Keratinocyte (primary cell): ENCODE results near the gene CLCN4. TPM values are rescaled to one million over a fixed set of nuclear protein-coding genes. Genes with fewer than 3 reads are reported as not detected.
A peak's percentile ranks its signal among the peaks of the same experiment; 100 is the strongest.

Source experiments
- DNase-seq: peaks from one replicate; pipeline ENCODE4 v3.0.0-alpha.2; 2011; ENCODE audit warnings: low read depth, missing footprints, low spot score
- FAIRE-seq: peaks from 2 replicates; lab custom pipeline; 2011; peaks lifted over from hg19 to GRCh38; lab: Jason Lieb, UNC
- H2AFZ ChIP-seq: 2 replicates; pipeline ENCODE4 v1.6.0; 2012; ENCODE audit warnings: low read length, control low read depth, inconsistent platforms; ENCODE audit not compliant: control insufficient read depth
- H3K27ac ChIP-seq: 2 replicates; pipeline ENCODE4 v1.5.1; 2011; ENCODE audit warnings: low read length; ENCODE audit not compliant: control insufficient read depth, insufficient read depth
- H3K27me3 ChIP-seq: 3 replicates; pipeline ENCODE4 v1.6.0; 2011; ENCODE audit warnings: low read length; ENCODE audit not compliant: control insufficient read depth, insufficient read depth; ENCODE audit errors: extremely low read depth
- H3K36me3 ChIP-seq, 2 experiments: 2 replicates in 1 of 2; 3 replicates in 1 of 2; pipeline ENCODE4 v1.5.1; 2011; ENCODE audit warnings: low read length in 2 of 2, mild to moderate bottlenecking in 1 of 2; ENCODE audit not compliant: control insufficient read depth in 2 of 2, insufficient read depth in 2 of 2; ENCODE audit errors: extremely low read depth in 1 of 2
- H3K4me1 ChIP-seq: 3 replicates; pipeline ENCODE4 v1.5.1; 2011; ENCODE audit warnings: low read length; ENCODE audit not compliant: control insufficient read depth, insufficient read depth; ENCODE audit errors: extremely low read depth
- H3K4me2 ChIP-seq: 3 replicates; pipeline ENCODE4 v1.6.0; 2011; ENCODE audit warnings: low read depth, low read length; ENCODE audit not compliant: control insufficient read depth, insufficient read depth; ENCODE audit errors: extremely low read depth
- H3K4me3 ChIP-seq, 3 experiments: fragments of 200-600 bp in 1 of 3; sonication (generic) in 1 of 3; 2 replicates in 2 of 3; 3 replicates in 1 of 3; pipeline ENCODE4 v1.5.1; 2011 to 2016; ENCODE audit warnings: low read length in 3 of 3, mild to moderate bottlenecking in 3 of 3, control low read depth in 2 of 3, inconsistent platforms in 1 of 3, low read depth in 1 of 3, mixed read lengths in 1 of 3, mixed run types in 1 of 3, moderate library complexity in 1 of 3; ENCODE audit not compliant: control insufficient read depth in 2 of 3, insufficient read depth in 2 of 3; ENCODE audit errors: extremely low read depth in 1 of 3
- H3K79me2 ChIP-seq: 2 replicates; pipeline ENCODE4 v1.6.0; 2012; ENCODE audit warnings: low read length; ENCODE audit not compliant: control insufficient read depth, insufficient read depth
- H3K9ac ChIP-seq: 3 replicates; pipeline ENCODE4 v1.6.0; 2011; ENCODE audit warnings: low read length; ENCODE audit not compliant: control insufficient read depth, insufficient read depth; ENCODE audit errors: extremely low read depth
- H3K9me1 ChIP-seq: 3 replicates; pipeline ENCODE4 v1.6.0; 2011; ENCODE audit warnings: low read length; ENCODE audit not compliant: control insufficient read depth, insufficient read depth; ENCODE audit errors: extremely low read depth
- H3K9me3 ChIP-seq: 2 replicates; pipeline ENCODE4 v1.5.1; 2012; ENCODE audit warnings: low read depth, low read length; ENCODE audit not compliant: control insufficient read depth
- H4K20me1 ChIP-seq: 3 replicates; pipeline ENCODE4 v1.6.0; 2011; ENCODE audit warnings: low read length; ENCODE audit not compliant: control insufficient read depth, insufficient read depth; ENCODE audit errors: extremely low read depth
- CTCF ChIP-seq, 3 experiments: IDR thresholded peaks in 1 of 3; conservative IDR thresholded peaks in 1 of 3; optimal IDR thresholded peaks in 1 of 3; 2 replicates in 2 of 3; 3 replicates in 1 of 3; pipeline versions ENCODE3 to v1.5.1; 2011; ENCODE audit warnings: low read length in 3 of 3, mild to moderate bottlenecking in 3 of 3, moderate library complexity in 2 of 3, control low read depth in 1 of 3, inconsistent platforms in 1 of 3; ENCODE audit not compliant: insufficient read depth in 2 of 3; ENCODE audit errors: extremely low read depth in 1 of 3
- EZH2 ChIP-seq: IDR thresholded peaks from one replicate; pipeline ENCODE4 v1.6.1; 2012; ENCODE audit warnings: inconsistent platforms, mild to moderate bottlenecking, low read length, moderate library complexity
- dilution Hi-C: fragments of 300-500 bp; cut with MboI; formaldehyde crosslinking; loops from one replicate; pipeline ENCODE4 v1.7.0; 2020; ENCODE audit warnings: low sequenced_read_pairs; ENCODE audit not compliant: extremely low pct_ligation_motif_present
- polyA minus RNA-seq, 3 experiments: library from RNA; depleted of rRNA, polyadenylated mRNA; stranded (reverse); fragments of >200 nt; gene quantifications; 1 replicate in 1 of 3; 2 replicates in 1 of 3; 3 replicates in 1 of 3; pipeline ENCODE4 v1.2.3, GENCODE V29; 2011
- polyA plus RNA-seq, 5 experiments: library from polyadenylated mRNA; depleted of rRNA in 3 of 5; stranded (reverse) in 3 of 5; stranded (forward) in 1 of 5; unstranded in 1 of 5; fragments of >200 nt; gene quantifications; 1 replicate in 1 of 5; 2 replicates in 3 of 5; 3 replicates in 1 of 5; pipeline versions ENCODE4 v1.2.1 to v1.2.3, GENCODE V29; 2011 to 2012; ENCODE audit warnings: missing spikeins in 2 of 5, low read depth in 1 of 5, low replicate concordance in 1 of 5

CLCN4 gene
- polyA plus RNA-seq (0.24 to 0.64 TPM (median 0.31 TPM) in 3 replicates), polyA minus RNA-seq (0.69 to 1.4 TPM (median 0.80 TPM) in 3 replicates)
- polyA plus RNA-seq (2011; ENCODE audit: low read depth): not detected
- polyA plus RNA-seq (2011; cell fraction: cytosol; rRNA removed): 0.05 and 0.06 TPM in 2 replicates
- polyA plus RNA-seq (2011; cell fraction: nucleus; rRNA removed): 0.08 and 0.39 TPM in 2 replicates
- polyA plus RNA-seq (2012; ENCODE audit: low replicate concordance): 0.08 TPM in 2 replicates
- polyA minus RNA-seq (2011; cell fraction: cytosol; rRNA and poly(A)+ RNA removed): not detected
- 0.39 and 0.63 TPM in 2 replicates for polyA minus RNA-seq (2011; cell fraction: nucleus; rRNA and poly(A)+ RNA removed)

- peak within 1 kb of the TSS in 2 of 3 experiments; percentile 26 to 40 for H3K4me3 ChIP-seq
- no peaks in the 10 kb centered on the region for H4K20me1 ChIP-seq
- H3K27ac ChIP-seq: no peak within 1 kb of the TSS
- peak within 1 kb of the TSS; percentile 23 for H2AFZ ChIP-seq
- no peaks in the 10 kb centered on the region for H3K79me2 ChIP-seq
- no peak for TF ChIP-seq EZH2
- TF ChIP-seq CTCF (optimal IDR thresholded peaks at IDR 0.05 in 1 of 3, IDR thresholded peaks at IDR 0.05 in 1 of 3, conservative IDR thresholded peaks at IDR 0.05 in 1 of 3; ENCODE audit: extremely low read depth in 1 of 3, insufficient read depth in 2 of 3, low read length in 3 of 3): no peak
- no peaks in the 10 kb centered on the region for H3K9me1 ChIP-seq
- peaks cover 7% of the 10 kb centered on the region for H3K4me1 ChIP-seq
- H3K36me3 ChIP-seq: no peaks in the 10 kb centered on the region
- FAIRE-seq (no peak), DNase-seq (no peak)
- dilution Hi-C loops: no loop called here
- H3K9me3 ChIP-seq: no peaks in the 10 kb centered on the region
- H3K4me2 ChIP-seq: peak within 1 kb of the TSS; percentile 66
- H3K9ac ChIP-seq: no peak within 1 kb of the TSS
- H3K27me3 ChIP-seq: peaks cover 12% of the 10 kb centered on the region
Observed at GRCh38 chrX:10156199-10157031, at the start of gene CLCN4. TSS of gene CLCN4 (plus strand) at chrX:10156975. CDS start at chrX:10185033, 28,058 bp downstream.

DNA sequence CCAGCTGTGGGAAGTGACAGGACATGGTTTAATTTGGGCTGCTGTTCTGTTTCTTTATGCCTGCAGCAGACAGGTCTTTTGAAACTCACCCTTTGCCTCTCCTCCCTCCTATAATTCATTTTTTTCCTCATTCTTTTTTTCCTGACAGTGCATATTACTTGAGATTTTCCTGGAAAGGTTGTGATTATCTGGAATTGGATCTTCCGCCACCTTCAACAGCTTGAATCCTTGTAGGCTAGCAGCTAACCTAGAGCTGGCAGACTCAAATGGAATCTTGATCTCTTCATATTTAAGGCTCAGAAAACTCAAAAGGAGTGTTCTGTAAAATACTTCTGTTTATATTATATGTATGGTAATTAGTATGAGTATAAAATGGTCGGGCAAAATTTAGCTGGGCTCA is 49.3 kb upstream of the CLCN4 start:
- no peak for FAIRE-seq
- H3K4me1 ChIP-seq: peaks cover 9% of the 10 kb centered on the region

More for the DNA sequence above, 49.3 kb upstream of the CLCN4 start:
- dilution Hi-C loops: no loop called here
- H3K4me2 ChIP-seq: no peak overlapping the region
- H3K9ac ChIP-seq: no peak overlapping the region
- no peak overlapping the region for H2AFZ ChIP-seq
- H4K20me1 ChIP-seq: no peaks in the 10 kb centered on the region
- no peak for DNase-seq
- H3K36me3 ChIP-seq: peaks cover 0 to 1% of the 10 kb centered on the region in 2 experiments
- peaks cover 2% of the 10 kb centered on the region for H3K9me3 ChIP-seq
- no peaks in the 10 kb centered on the region for H3K79me2 ChIP-seq
- no peaks in the 10 kb centered on the region for H3K9me1 ChIP-seq
- H3K27me3 ChIP-seq: no peaks in the 10 kb centered on the region
- H3K4me3 ChIP-seq: no peak overlapping the region
- TF ChIP-seq EZH2 (no peak), CTCF (optimal IDR thresholded peaks at IDR 0.05 in 1 of 3, IDR thresholded peaks at IDR 0.05 in 1 of 3, conservative IDR thresholded peaks at IDR 0.05 in 1 of 3; ENCODE audit: extremely low read depth in 1 of 3, insufficient read depth in 2 of 3, low read length in 3 of 3) (no peak)
- H3K27ac ChIP-seq: no peak overlapping the region
